Measurements from ENCODE around the gene PIK3R1.

- no peak for TF ChIP-seq CTCF (IDR thresholded peaks at IDR 0.05)
- no peak for TF ChIP-seq POLR2A (IDR thresholded peaks at IDR 0.05)
Measured at GRCh38 chr5:68178579-68178978, 37.0 kb upstream of the PIK3R1 start.

Measured in prostate gland (tissue), 2 donors.